K562 (cell line): ENCODE data around the gene PRDM16. TPM values are rescaled to one million over a fixed set of nuclear protein-coding genes. Genes with fewer than 3 reads are reported as not detected.

ENCODE experiments used
- BRCA1 ChIP-seq, 2 experiments: fragments of 450-650 bp in 1 of 2; sonication (generic) in 1 of 2; formaldehyde crosslinking in 1 of 2; IDR thresholded peaks; 2 replicates each; pipeline versions ENCODE4 v1.5.0 to v1.6.1; 2017 to 2020; ENCODE audit warnings: mild to moderate bottlenecking in 1 of 2, missing genetic modification reagents in 1 of 2
- BRD9 ChIP-seq: fragments of 450-650 bp; IDR thresholded peaks from 2 replicates; pipeline ENCODE4 v1.6.1; 2018; ENCODE audit warnings: low read depth; ENCODE audit not compliant: partially characterized antibody
- ELF2 ChIP-seq: fragments of 250-450 bp; sonication (Bioruptor Pico); IDR thresholded peaks from 2 replicates; pipeline ENCODE4 v1.5.0; 2021; ENCODE audit warnings: mild to moderate bottlenecking
- EZH2 ChIP-seq: IDR thresholded peaks from 2 replicates; pipeline ENCODE4 v1.6.1; 2012; ENCODE audit warnings: low read depth, mild to moderate bottlenecking, inconsistent platforms, low read length, borderline replicate concordance
- GABPB1 ChIP-seq: sonication (generic); formaldehyde crosslinking; IDR thresholded peaks from 2 replicates; pipeline ENCODE4 v1.8.0; 2022; ENCODE audit warnings: mild to moderate bottlenecking, missing genetic modification reagents
- TCF3 ChIP-seq: sonication (generic); formaldehyde crosslinking; IDR thresholded peaks from 2 replicates; pipeline ENCODE4 v1.4.0; 2020; ENCODE audit warnings: mild to moderate bottlenecking, missing genetic modification reagents
- ZKSCAN1 ChIP-seq: fragments of 150-350 bp; IDR thresholded peaks from 2 replicates; pipeline ENCODE4 v1.6.1; 2016; ENCODE audit warnings: low read depth, low read length
- ZNF282 ChIP-seq: sonication (generic); formaldehyde crosslinking; IDR thresholded peaks from 2 replicates; pipeline ENCODE4 v1.8.1; 2023; ENCODE audit warnings: missing genetic modification reagents
- polyA plus RNA-seq, 8 experiments: library from polyadenylated mRNA; depleted of rRNA in 4 of 8; stranded (reverse) in 5 of 8; unstranded in 3 of 8; fragments of >200 nt; fragmentation: Nextera tagmentation in 2 of 8; fragmentation: Illumina TruSeq in 1 of 8; extraction: Ambion mirVana in 2 of 8; extraction: Trizol in 1 of 8; gene quantifications; 2 replicates each; pipeline versions ENCODE4 v1.2.1 to v1.2.3, GENCODE V29; 2011 to 2014; ENCODE audit warnings: inconsistent platforms in 1 of 8, missing spikeins in 1 of 8
- total RNA-seq, 7 experiments: library from RNA; depleted of rRNA in 6 of 7; stranded (reverse); fragments of >200 nt in 6 of 7; fragmentation: Illumina TruSeq in 2 of 7; extraction: Trizol in 2 of 7; gene quantifications; 2 replicates each; pipeline versions ENCODE4 v1.2.1 to v1.2.3, GENCODE V29; 2011 to 2021; ENCODE audit warnings: low replicate concordance in 1 of 7
- TF ChIP-seq, protein P1 (sequence below): fragments of 450-650 bp; conservative IDR thresholded peaks from 2 replicates; pipeline ENCODE4 v1.6.1; 2016; ENCODE audit warnings: missing genetic modification characterization, low read depth, mild to moderate bottlenecking, missing compliant biosample characterization, moderate library complexity
- TF ChIP-seq, protein P2 (sequence below), 3 experiments: IDR thresholded peaks in 2 of 3; conservative IDR thresholded peaks in 1 of 3; 2 replicates each; pipeline ENCODE4 v1.5.1; 2011 to 2012; ENCODE audit warnings: low read length in 3 of 3, mild to moderate bottlenecking in 3 of 3, control low read depth in 2 of 3, improper control_type of control experiment in 1 of 3, inconsistent platforms in 1 of 3, low read depth in 1 of 3, mixed read lengths in 1 of 3, moderate library complexity in 1 of 3; ENCODE audit not compliant: insufficient read depth in 2 of 3
- TF ChIP-seq, protein P3 (sequence below): IDR thresholded peaks from 2 replicates; pipeline ENCODE4 v1.6.1; 2012; ENCODE audit warnings: low read depth, low read length, improper control_type of control experiment, borderline replicate concordance
- TF ChIP-seq, protein P4 (sequence below): sonication (generic); formaldehyde crosslinking; IDR thresholded peaks from 2 replicates; pipeline ENCODE4 v1.8.0; 2022; ENCODE audit warnings: missing genetic modification reagents, mild to moderate bottlenecking, moderate library complexity, borderline replicate concordance
- TF ChIP-seq, protein P5 (sequence below): sonication (generic); formaldehyde crosslinking; IDR thresholded peaks from 2 replicates; pipeline ENCODE4 v1.8.0; 2022; ENCODE audit warnings: missing genetic modification reagents, mild to moderate bottlenecking, borderline replicate concordance
- TF ChIP-seq, protein P6 (sequence below), 2 experiments: fragments of 450-650 bp; IDR thresholded peaks; 2 replicates each; pipeline ENCODE4 v1.6.1; 2018; ENCODE audit warnings: mild to moderate bottlenecking in 2 of 2, low read depth in 1 of 2; ENCODE audit not compliant: partially characterized antibody in 2 of 2

The PRDM16 gene
- total and polyA plus RNA-seq, 9 of the 15 experiments (the other 6 are each of a cell fraction or from before 2014, with no cell fraction given), result 0.10 to 0.27 TPM; not detected in 7

DNA sequence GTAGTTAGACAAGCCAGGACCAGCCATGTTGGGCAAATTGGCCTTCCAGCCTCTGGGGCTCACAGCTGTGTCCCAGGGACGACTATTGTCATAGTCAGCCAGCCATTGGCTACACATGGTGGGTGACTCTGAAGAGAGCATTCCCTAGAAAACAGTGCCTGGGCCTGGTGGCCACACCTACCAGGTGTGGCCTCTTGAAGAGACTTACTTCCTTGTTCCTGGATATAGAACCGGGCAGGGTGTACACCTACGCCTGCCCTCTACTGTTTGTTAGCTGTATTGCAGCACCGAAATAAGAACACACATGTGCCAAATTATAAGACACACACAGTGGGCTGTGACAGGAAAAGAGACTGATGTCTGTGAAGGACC, 250.9 kb downstream of the PRDM16 start (continued):
- TF ChIP-seq, protein P1, sequence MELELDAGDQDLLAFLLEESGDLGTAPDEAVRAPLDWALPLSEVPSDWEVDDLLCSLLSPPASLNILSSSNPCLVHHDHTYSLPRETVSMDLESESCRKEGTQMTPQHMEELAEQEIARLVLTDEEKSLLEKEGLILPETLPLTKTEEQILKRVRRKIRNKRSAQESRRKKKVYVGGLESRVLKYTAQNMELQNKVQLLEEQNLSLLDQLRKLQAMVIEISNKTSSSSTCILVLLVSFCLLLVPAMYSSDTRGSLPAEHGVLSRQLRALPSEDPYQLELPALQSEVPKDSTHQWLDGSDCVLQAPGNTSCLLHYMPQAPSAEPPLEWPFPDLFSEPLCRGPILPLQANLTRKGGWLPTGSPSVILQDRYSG (tag), result no peak
- TF ChIP-seq BRCA1 (IDR thresholded peaks at IDR 0.05) (no peak), BRCA1 (CRISPR knock-in tag; IDR thresholded peaks at IDR 0.05) (no peak), ZNF282 (CRISPR knock-in tag) (no peak), ELF2 (CRISPR knock-in tag) (peak; percentile 69; the same call in 1 of the 2 replicates), ZKSCAN1 (no peak), EZH2 (no peak), BRD9 (no peak), GABPB1 (CRISPR knock-in tag) (peak; percentile 75; the same call in 1 of the 2 replicates), TCF3 (CRISPR knock-in tag) (no peak)
- TF ChIP-seq, protein P2, sequence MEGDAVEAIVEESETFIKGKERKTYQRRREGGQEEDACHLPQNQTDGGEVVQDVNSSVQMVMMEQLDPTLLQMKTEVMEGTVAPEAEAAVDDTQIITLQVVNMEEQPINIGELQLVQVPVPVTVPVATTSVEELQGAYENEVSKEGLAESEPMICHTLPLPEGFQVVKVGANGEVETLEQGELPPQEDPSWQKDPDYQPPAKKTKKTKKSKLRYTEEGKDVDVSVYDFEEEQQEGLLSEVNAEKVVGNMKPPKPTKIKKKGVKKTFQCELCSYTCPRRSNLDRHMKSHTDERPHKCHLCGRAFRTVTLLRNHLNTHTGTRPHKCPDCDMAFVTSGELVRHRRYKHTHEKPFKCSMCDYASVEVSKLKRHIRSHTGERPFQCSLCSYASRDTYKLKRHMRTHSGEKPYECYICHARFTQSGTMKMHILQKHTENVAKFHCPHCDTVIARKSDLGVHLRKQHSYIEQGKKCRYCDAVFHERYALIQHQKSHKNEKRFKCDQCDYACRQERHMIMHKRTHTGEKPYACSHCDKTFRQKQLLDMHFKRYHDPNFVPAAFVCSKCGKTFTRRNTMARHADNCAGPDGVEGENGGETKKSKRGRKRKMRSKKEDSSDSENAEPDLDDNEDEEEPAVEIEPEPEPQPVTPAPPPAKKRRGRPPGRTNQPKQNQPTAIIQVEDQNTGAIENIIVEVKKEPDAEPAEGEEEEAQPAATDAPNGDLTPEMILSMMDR (IDR thresholded peaks at IDR 0.05 in 2 of 3, conservative IDR thresholded peaks at IDR 0.05 in 1 of 3; ENCODE audit: insufficient read depth in 2 of 3, low read depth in 1 of 3, low read length in 3 of 3), result peak; percentile 68 to 87 (median 87)
- TF ChIP-seq, protein P3, sequence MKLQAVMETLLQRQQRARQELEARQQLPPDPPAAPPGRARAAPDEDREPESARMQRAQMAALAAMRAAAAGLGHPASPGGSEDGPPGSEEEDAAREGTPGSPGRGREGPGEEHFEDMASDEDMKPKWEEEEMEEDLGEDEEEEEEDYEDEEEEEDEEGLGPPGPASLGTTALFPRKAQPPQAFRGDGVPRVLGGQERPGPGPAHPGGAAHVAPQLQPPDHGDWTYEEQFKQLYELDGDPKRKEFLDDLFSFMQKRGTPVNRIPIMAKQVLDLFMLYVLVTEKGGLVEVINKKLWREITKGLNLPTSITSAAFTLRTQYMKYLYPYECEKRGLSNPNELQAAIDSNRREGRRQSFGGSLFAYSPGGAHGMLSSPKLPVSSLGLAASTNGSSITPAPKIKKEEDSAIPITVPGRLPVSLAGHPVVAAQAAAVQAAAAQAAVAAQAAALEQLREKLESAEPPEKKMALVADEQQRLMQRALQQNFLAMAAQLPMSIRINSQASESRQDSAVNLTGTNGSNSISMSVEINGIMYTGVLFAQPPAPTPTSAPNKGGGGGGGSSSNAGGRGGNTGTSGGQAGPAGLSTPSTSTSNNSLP, result no peak
- TF ChIP-seq, protein P4, sequence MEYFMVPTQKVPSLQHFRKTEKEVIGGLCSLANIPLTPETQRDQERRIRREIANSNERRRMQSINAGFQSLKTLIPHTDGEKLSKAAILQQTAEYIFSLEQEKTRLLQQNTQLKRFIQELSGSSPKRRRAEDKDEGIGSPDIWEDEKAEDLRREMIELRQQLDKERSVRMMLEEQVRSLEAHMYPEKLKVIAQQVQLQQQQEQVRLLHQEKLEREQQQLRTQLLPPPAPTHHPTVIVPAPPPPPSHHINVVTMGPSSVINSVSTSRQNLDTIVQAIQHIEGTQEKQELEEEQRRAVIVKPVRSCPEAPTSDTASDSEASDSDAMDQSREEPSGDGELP (CRISPR knock-in tag), result no peak
- TF ChIP-seq, protein P5, sequence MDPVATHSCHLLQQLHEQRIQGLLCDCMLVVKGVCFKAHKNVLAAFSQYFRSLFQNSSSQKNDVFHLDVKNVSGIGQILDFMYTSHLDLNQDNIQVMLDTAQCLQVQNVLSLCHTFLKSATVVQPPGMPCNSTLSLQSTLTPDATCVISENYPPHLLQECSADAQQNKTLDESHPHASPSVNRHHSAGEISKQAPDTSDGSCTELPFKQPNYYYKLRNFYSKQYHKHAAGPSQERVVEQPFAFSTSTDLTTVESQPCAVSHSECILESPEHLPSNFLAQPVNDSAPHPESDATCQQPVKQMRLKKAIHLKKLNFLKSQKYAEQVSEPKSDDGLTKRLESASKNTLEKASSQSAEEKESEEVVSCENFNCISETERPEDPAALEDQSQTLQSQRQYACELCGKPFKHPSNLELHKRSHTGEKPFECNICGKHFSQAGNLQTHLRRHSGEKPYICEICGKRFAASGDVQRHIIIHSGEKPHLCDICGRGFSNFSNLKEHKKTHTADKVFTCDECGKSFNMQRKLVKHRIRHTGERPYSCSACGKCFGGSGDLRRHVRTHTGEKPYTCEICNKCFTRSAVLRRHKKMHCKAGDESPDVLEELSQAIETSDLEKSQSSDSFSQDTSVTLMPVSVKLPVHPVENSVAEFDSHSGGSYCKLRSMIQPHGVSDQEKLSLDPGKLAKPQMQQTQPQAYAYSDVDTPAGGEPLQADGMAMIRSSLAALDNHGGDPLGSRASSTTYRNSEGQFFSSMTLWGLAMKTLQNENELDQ (CRISPR knock-in tag), result no peak
- TF ChIP-seq, protein P6, sequence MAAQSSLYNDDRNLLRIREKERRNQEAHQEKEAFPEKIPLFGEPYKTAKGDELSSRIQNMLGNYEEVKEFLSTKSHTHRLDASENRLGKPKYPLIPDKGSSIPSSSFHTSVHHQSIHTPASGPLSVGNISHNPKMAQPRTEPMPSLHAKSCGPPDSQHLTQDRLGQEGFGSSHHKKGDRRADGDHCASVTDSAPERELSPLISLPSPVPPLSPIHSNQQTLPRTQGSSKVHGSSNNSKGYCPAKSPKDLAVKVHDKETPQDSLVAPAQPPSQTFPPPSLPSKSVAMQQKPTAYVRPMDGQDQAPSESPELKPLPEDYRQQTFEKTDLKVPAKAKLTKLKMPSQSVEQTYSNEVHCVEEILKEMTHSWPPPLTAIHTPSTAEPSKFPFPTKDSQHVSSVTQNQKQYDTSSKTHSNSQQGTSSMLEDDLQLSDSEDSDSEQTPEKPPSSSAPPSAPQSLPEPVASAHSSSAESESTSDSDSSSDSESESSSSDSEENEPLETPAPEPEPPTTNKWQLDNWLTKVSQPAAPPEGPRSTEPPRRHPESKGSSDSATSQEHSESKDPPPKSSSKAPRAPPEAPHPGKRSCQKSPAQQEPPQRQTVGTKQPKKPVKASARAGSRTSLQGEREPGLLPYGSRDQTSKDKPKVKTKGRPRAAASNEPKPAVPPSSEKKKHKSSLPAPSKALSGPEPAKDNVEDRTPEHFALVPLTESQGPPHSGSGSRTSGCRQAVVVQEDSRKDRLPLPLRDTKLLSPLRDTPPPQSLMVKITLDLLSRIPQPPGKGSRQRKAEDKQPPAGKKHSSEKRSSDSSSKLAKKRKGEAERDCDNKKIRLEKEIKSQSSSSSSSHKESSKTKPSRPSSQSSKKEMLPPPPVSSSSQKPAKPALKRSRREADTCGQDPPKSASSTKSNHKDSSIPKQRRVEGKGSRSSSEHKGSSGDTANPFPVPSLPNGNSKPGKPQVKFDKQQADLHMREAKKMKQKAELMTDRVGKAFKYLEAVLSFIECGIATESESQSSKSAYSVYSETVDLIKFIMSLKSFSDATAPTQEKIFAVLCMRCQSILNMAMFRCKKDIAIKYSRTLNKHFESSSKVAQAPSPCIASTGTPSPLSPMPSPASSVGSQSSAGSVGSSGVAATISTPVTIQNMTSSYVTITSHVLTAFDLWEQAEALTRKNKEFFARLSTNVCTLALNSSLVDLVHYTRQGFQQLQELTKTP (IDR thresholded peaks at IDR 0.05; ENCODE audit: low read depth in 1 of 2, partially characterized antibody in 2 of 2), result no peak
